GM18498 (cell line): Measurements from ENCODE around the gene TRIM41.

ENCODE experiments used
- ATAC-seq: cut with Tn5 transposase; IDR thresholded peaks from one replicate; pipeline ENCODE4 v1.9.1; 2021; ENCODE audit warnings: mild to moderate bottlenecking, moderate library complexity; ENCODE audit not compliant: unreplicated experiment

The TRIM41 gene

DNA sequence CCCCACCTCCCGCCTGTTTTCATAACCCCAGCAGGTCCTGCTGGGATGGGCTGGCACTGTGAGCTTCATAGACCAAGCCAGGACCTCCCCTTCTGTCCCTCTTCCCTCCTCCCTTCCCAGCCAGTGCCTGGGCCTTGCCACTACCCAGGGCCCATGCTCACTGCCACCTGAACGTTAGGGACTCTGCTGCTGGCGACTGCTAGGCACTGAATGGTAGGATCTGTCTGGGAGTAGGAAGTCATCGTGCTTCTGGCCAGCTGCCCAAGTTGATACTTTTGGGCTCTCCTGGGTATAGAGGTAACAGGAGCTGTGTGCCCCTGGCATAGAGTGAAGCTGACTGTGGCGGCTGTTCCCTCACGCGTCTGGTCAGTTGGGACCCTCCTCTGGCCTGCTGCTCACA, 8.4 kb downstream of the TRIM41 start:
- ATAC-seq = no peak

DNA sequence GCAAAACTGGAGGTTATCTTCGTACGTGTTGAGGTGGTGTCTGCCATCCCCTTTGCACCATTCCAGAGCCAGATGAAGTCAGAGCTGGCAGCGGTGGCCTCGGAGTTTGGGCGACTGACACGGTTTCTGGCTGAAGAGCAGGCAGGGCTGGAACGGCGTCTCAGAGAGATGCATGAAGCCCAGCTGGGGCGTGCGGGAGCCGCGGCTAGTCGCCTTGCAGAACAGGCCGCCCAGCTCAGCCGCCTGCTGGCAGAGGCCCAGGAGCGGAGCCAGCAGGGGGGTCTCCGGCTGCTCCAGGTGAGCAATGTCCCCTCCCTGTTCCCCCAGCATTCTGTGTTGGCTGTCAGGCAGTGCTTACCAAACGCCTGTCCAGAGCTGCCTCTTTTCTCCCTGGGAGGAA, 9.5 kb downstream of the TRIM41 start:
- no peak for ATAC-seq

DNA sequence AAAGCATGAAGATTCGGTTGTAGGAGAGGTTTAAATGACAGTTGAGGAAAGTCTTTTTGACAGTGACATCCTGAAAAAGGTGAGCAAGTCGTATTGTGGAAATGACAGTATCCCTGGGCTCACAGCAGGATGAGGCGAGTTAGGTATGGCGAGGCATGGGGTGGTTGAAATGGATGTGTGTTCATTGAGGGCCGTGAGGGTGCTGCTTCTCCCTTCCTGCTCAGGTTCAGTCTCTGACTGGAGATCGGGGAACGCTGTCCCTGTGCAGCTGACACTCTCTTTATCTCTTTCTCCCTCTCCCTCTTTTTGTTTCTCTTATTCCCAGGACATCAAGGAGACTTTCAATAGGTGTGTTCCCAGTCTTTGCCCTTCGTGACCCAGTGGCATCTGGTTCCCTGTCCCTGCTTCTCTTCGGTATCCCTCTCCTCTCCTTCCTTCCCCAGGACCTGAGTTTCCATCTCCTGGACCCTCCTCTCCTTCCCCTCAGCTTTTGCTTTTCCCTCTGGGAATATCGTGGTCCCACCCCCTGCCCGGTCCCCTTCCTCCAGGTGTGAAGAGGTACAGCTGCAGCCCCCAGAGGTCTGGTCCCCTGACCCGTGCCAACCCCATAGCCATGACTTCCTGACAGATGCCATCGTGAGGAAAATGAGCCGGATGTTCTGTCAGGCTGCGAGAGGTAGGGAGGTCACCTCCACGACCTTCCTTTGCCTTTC, 10.2 kb downstream of the TRIM41 start:
- ATAC-seq = no peak

DNA sequence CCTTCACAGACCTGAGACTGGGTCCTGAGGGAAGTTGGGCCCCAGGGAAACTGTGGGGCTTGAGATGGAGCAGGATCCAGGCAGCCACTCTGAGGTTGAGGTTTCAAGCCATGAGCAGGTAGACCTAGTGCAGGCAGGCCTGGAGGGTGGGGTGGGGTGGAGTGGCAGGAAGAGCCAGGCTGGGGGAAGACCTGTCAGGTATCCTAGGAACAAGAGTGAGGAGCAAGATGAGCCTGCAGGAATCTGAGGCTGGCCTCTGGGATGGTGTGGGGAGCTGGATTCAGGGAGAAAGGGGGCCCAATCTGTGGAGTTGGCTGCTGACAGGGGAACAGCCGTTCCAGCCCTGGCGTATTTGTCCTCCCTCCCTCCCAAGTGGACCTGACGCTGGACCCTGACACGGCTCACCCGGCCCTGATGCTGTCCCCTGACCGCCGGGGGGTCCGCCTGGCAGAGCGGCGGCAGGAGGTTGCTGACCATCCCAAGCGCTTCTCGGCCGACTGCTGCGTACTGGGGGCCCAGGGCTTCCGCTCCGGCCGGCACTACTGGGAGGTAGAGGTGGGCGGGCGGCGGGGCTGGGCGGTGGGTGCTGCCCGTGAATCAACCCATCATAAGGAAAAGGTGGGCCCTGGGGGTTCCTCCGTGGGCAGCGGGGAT, 10.8 kb downstream of the TRIM41 start:
- no peak for ATAC-seq

DNA sequence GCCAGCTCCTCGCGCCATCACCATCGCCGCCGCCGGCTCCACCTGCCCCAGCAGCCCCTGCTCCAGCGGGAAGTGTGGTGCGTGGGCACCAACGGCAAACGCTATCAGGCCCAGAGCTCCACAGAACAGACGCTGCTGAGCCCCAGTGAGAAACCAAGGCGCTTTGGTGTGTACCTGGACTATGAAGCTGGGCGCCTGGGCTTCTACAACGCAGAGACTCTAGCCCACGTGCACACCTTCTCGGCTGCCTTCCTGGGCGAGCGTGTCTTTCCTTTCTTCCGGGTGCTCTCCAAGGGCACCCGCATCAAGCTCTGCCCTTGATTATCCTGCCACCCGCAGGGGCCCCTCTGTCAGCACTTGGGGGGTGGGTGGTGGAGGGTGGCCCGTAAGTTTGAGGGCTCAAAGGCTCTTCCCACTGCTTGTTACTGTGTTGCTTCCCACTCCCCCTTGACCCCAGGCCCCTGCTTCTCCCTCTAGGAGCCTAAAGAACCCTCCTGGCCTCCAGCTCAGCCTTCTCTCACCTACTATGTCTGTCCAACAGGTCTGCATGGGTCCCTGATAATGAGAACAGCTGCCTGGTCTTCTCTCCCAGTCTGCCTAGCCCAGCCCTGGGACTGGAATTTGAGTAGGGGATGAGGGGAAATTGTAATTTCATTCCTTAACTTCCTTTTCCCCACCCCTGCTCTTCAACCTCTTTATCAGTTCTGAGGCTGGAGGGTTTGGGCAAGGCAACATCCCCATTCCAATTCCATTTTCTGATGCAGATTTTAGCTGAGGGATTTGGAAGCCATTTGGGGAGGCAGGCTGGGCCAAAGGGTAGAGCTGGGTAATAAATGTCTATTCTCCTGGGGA, 11.6 kb downstream of the TRIM41 start:
- ATAC-seq = no peak

DNA sequence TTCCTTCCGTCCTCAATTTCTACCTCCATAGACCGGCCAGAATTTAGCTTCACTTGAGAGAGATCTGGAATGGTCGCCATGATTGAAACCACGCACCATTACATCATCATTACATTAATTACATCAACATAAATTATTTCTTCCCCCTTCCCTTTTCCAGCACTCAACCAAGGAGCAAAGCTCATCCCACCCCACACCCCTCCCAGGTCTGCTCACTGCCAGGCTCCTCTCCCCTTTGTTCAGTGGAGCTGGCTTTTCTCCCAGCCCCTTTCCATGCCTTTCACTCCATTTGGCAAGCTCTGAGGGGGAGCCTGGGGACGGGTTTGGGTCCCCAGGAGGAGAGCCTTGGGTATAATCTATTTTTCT, 12.2 kb downstream of the TRIM41 start:
- ATAC-seq = no peak

DNA sequence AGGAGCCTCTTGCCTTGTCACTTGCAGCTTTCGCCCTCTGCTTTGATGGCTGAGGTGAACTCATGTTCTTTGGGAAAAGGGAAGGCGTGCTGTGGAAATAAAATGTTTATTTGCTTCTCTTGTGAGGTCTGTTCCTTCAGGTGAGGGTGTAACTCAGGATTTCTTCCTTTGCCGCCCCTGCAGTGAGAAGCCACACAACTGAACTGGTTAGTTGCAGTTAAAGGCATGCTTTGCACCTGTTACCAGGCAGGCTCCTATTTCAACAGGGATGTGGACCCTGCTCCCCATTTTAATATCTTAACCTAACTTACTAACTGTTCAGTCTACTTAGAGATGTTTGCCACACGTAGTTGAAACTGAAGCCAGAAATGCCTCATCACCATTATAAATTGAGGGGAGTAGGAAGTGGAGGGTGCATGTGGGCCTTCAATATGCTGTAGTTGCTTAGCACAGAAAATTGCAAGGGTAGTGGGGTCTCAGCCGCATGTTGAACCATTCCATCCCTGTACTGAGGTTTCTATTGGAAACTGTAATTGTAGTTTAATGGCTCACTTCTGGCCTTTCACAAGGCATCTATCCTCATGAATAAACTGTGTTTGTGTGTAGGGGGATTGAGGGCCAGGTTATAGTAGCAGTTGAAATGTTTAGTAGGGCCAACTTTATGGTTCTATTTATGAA, 12.7 kb downstream of the TRIM41 start:
- ATAC-seq = no peak

DNA sequence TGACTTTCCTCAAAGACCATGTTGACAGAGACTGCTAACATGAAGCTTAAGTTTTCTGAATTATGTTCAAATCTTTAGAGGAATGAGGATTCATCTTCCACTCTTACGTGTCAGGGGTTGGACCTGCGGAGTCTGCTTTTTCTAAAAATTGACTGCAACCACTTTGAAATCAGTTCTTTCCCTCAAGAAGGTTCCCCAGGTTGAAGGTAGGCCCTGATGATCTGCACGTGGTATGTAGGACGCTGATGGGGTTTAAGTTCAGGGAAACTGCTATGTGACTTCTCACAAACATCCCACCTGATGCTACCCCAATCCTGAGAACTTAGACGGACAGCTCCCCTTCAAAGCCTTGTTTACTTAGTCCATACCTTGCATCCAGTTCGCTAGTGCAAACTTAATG, 13.4 kb downstream of the TRIM41 start:
- no peak for ATAC-seq

DNA sequence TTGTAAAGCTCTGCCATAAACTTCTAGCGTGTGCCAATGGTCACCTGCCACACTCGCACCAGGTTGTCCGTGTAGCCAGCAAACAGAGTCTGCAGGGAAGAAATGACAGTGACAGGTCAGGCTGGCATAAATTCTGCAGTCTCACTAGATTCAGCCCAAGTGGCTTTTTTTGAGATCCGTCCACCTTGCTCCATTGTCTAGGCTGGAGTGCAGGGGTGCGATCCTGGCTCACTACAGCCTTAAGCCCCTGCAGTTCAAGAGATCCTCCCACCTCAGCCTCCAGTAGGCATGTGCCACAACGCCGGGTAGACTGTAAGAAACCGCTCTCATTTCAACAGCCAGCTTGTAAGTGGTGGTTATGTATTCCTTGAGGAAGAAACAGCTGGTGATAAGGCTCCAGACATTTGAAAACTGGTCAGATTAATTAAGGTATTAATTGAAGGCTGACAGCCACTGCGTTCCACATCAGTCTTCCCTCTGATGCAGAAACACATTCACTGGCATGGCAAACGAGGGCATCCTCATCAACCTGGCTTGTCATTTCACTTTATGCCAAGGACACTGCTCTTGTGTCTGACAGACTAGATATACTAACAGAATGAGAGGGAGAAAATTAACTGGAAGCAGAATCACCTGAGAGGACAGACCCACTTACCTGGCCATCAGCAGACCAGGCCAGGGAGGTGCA, 14.0 kb downstream of the TRIM41 start:
- no peak for ATAC-seq

DNA sequence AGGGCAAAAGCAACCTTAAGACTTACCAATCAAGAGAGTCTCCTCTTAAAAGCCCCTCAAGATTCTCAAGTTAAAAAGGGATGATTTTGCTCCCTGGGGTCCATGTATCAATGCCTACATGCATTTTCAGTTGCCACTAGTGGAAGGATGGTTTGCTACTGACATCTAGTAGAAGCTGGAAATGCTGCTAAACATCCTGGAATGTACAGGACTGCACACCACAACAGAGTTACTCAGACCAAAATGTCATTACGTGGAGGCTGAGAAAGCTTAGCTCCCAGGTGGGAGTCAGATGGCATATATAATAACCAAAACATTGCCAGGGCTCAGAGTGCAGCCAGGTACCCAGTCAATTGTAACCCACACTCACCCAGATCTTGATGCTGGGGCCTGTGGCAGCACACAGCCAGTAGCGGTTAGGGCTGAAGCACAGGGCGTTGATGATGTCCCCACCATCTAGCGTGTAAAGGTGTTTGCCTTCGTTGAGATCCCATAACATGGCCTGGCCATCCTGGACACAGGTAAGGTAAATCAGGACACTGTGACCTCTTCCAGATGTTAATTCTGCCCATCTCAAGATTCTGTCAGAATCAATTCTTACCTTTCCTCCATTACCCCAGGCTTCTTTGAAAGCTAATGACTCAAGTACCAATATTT, 14.8 kb downstream of the TRIM41 start:
- ATAC-seq = no peak

DNA sequence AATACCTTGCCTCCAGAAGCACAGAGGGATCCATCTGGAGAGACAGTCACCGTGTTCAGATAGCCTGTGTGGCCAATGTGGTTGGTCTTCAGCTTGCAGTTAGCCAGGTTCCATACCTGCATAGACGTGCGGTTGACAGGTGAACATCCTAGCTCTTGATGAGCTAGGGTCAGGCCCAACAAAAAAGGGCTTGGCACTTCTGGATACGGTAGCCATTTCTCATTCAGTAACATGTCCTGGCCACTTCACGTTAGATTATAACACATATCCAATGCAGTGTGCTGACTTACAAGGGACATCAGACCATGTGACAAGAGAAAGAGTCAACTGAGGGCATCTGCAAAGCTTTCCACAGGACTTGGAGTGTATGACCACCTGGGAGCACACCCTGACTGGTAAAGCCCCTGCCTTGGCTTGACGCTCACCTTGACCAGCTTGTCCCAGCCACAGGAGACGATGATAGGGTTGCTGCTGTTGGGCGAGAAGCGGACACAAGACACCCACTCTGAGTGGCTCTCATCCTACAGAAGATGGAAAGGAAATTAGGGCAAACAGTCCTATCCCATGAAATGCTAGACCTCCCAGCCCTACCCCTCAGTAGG, 16.1 kb downstream of the TRIM41 start:
- no peak for ATAC-seq

DNA sequence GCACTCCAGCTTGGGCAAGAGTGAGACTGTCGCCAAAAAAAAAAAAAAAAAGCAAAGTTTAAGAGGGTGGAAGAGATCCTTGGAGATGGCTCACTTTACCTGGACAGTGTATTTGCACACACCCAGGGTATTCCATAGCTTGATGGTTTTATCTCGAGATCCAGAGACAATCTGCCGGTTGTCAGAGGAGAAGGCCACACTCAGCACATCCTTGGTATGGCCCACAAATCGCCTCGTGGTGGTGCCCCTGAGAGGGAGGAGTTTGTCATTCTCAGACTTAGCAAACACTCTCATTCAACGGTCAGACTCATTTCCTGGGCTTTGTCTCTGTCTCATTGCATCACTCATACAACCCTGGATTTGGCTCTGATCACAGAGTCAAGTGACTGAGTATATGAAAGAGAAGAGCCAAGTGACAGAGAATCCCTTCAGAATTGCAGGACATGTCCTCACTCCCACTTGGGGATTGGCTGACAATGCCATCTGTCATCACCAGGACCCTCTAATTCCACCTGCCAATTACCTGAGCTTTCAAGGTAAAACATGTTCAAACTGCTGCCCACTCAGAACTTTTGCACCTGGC, 18.4 kb downstream of the TRIM41 start:
- ATAC-seq = no peak

DNA sequence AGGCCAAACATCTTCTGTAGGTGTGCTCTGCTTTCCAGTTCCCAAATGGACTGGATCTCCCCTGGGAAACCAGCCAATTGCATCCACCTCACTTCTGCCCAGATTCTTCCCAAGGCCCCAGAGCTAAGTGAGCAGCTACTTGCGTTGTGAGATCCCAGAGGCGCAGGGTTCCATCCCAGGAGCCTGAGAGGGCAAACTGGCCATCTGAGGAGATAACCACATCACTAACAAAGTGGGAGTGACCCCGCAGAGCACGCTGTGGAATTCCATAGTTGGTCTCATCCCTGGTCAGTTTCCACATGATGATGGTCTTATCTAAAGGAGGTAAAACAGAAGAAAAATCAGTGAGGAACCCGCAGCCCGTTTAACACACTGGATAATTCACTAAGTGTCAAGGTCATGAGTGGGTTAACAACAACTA, 19.0 kb downstream of the TRIM41 start:
- ATAC-seq = no peak

DNA sequence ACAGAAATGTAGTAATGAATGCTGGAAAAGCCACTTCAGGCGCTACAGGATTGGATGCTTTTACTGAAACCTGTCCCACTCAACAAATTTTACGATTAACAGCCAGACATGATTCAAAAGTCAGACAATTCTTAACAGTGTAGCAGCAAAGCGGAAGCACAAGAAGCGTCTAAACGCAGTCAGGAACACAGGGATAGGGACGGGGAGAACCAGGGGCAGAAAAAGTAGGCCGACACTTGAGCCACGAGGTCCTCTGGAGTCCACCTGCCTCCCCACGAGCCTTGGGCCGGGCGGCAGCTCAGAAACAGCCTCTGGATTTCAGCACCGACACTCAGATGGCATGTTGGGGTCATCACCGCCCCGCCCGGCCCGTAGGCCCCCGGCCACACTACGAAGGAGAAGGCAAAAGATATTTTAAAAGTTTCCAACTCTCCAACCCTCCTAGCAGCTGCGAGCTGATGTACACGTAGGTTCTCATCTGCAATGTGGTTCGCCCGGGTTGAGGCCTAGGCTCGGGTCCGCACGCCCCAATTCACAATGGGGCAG, 20.0 kb downstream of the TRIM41 start:
- ATAC-seq = peak; percentile 1

DNA sequence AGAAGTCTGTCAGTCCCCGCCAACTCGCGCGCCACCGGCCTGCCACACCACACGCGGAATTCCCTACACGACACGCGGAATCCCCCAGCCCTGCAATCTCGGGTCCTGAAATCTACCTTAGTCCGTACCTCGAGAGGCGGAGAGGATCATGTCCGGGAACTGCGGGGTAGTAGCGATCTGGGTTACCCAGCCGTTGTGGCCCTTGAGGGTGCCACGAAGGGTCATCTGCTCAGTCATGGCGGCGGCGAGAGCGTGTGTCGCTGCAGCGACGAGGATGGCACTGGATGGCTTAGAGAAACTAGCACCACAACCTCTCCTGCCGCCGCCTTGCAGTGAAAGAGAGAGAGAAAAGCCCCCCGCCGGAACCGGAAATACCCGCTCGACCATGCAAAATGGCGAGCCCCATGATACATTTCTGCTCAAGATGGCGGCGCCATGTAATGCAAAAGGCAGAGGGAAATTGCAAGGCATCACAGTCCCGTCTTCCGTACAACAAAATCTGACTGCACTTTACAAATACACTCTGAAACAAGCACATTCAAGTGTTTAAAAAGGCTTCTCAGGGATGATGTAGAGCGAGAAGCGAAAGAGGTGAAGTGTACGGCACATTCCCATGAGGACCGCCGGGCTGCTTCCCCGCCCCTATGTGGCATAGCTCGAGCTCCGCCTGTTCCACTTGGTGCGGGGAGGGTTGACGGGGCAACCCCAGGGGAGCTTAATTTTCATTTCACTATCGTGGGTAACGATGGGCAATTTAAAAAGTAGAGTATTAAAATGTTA, 20.7 kb downstream of the TRIM41 start, which contains the start of gene RACK1:
TSS of gene RACK1 (minus strand) at position 343 of the 780 bp plus-strand sequence. CDS start at position 237, 106 bp downstream.
- ATAC-seq = peak; percentile 63

DNA sequence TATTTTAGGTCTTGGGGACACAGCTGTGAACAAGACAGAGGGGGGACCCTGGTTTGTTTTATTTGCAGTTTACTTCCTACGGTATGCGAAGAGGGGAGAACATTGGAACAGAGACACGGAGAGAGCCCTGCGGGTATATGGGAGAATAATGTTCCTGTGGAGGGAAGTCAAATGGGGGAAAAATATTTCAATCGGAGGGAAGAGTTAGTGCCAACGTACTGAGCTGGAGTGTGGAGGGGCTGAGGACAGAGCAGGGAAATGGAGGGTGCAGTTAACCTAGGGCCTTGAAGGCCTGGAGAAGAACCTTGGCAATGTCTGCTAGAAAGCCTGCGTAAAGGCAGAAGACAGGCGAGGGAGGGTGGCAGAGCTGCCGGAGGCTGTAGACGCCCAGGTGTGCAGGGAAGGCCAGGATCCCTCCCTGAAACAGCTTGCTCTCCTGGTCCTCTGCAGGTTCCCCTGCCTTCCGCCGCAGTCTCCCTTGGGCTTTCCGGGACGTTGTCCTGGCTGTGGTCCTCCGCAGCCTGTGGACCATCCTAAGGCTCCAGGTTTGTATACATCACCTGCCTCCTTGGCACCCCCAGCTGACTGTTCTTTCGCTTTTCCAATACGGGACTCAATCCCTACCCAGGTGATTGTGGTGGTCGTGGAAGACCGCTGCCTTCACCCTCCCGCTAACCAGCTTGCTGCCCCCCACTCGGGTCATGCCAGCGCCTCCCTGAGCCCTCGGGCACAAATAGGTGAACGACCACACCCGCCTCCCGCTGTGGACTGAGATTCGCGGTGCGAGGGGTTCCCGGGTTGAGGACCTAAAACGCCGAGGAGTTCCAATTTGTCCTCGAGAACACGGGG, 22.6 kb downstream of the TRIM41 start:
- ATAC-seq = peak; percentile 0
